ENCODE measurements around the gene ZNF385B.

ZNF385B gene

DNA sequence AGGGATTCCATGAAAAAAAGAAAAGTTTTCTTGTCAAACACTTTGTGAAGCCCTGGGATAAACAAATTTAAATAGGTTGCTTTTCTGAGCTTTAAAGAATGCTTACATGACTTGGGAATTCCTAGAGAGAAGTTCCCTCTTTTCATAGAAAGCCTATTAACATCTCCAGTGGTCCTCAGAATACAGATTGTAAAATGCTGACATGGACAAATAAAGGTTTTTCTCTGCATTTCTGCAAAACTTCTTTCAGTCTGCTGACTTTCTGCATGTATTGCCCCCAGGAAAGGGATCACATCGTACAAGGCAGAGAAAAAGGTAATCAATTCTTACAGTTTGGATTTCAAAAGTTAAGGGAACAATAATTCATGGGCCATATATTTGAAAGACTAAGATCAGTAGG lies 20.6 kb downstream of the ZNF385B start:
- Mint-ChIP-seq H3K27ac (no peak overlapping the region), H3K9me3 (no peaks in the 10 kb centered on the region), H3K4me3 (no peak overlapping the region), H3K4me1 (no peaks in the 10 kb centered on the region), H3K36me3 (no peaks in the 10 kb centered on the region), H3K27me3 (no peaks in the 10 kb centered on the region)
- DNase-seq (ENCODE audit: low spot score in 2 of 2): no peak
- ATAC-seq (ENCODE audit: low read depth): no peak

DNA sequence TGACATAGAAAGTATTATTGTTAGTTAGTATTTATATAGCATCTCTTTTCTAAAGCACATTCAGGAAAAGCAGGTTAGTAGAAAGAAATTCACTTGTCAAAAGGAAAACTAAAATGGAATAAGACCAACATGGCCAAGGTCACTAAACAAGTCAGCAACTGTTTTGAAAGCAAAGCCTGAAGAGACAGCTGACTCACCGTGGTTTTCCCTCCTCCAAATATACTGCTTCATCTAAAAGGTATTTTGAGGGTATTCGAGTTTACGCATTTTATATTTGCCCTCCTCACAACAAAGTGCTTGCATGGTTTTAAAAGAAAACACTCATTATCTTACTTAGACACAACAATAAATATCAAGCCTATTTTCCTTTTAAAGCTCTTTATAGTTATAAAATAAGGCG lies 24.0 kb downstream of the ZNF385B start:
- Mint-ChIP-seq H3K36me3 (no peaks in the 10 kb centered on the region), H3K27ac (no peak overlapping the region), H3K4me3 (no peak overlapping the region), H3K9me3 (no peaks in the 10 kb centered on the region), H3K4me1 (no peaks in the 10 kb centered on the region), H3K27me3 (no peaks in the 10 kb centered on the region)
- DNase-seq (ENCODE audit: low spot score in 2 of 2) (no peak), ATAC-seq (ENCODE audit: low read depth) (no peak)

DNA sequence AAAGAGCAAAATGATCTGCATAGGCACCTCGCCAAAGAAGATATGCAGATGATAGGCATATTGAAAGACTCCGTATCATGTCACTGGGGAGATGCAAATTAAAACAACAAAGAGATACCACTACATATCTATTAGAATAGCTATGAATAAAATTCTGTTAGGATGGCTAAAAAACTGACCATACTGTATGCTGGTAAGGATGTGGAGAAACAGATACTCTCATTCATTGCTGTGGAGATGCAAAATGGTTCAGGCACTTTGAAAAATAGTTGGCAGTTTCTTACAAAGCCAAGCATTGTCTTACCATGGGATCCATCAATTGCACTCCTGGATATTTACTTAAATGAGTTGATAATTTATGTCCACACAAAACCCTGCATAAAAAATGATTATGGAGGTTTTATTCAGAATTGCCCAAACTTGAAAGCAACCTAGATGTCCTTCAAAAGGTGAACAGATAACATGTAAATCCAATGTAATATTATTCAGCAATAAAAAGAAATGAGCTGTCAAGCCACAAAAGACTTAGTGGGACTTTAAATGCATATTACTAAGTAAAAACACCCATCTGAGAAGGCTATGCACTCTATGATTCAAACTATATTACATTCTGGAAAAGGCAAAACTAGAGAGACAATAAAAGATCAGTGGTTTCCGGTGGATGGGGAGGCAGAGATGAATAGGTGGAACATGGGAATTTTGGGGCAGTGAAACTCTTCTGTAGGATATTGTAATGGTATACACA lies 31.2 kb downstream of the ZNF385B start:
- no peak overlapping the region for H3K27ac Mint-ChIP-seq
- H3K4me3 Mint-ChIP-seq: no peak overlapping the region
- no peaks in the 10 kb centered on the region for H3K36me3 Mint-ChIP-seq
- H3K27me3 Mint-ChIP-seq: peaks cover 3% of the 10 kb centered on the region
- DNase-seq (ENCODE audit: low spot score in 2 of 2) (no peak), ATAC-seq (ENCODE audit: low read depth) (no peak)
- H3K9me3 Mint-ChIP-seq: no peaks in the 10 kb centered on the region
- no peaks in the 10 kb centered on the region for H3K4me1 Mint-ChIP-seq

DNA sequence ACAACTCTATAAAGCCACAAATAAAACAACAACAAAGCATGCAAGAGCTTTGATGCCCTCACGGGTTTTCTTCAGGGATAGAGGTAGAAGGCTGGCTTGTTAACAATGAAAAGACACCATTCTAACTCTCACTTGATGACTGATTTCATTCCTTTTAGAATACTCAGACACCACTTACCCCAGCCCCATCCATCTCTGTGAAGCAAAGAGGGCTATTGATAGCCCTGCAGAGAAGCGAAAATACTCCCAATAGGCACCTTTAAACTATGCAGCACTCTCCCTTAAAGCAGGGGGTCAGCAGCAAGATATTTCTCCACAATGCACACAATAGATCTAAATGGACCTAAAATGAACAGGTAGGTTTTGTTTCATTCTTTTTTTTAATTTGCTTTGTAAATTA lies 35.1 kb downstream of the ZNF385B start:
- Mint-ChIP-seq H3K4me1 (no peaks in the 10 kb centered on the region), H3K27me3 (peaks cover 4% of the 10 kb centered on the region), H3K9me3 (no peaks in the 10 kb centered on the region), H3K36me3 (no peaks in the 10 kb centered on the region), H3K4me3 (no peak overlapping the region), H3K27ac (no peak overlapping the region)
- ATAC-seq (ENCODE audit: low read depth): no peak
- no peak for DNase-seq (ENCODE audit: low spot score in 2 of 2)

DNA sequence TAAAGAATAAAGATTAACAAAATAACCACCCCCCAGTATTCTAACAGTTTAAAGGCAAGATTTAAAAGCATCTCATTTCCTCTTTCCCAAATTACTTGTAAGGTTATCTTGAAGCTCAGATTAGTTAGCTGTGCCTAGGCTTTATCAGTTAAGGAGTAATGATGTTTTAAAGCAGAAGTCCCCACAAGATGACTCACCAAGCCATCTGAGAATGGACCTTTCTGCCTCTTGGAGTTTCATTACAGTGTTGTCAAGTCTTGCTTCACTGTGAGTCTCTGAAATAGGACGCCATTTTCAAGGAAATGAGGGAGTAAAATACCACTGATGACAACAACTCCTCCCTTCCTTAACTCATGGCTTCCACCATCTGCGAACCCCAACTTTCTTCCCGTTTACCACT lies 35.9 kb downstream of the ZNF385B start:
- Mint-ChIP-seq H3K4me3 (no peak overlapping the region), H3K27ac (no peak overlapping the region), H3K4me1 (no peaks in the 10 kb centered on the region), H3K9me3 (no peaks in the 10 kb centered on the region), H3K36me3 (no peaks in the 10 kb centered on the region), H3K27me3 (peaks cover 4% of the 10 kb centered on the region)
- ATAC-seq (ENCODE audit: low read depth) (no peak), DNase-seq (ENCODE audit: low spot score in 2 of 2) (no peak)

DNA sequence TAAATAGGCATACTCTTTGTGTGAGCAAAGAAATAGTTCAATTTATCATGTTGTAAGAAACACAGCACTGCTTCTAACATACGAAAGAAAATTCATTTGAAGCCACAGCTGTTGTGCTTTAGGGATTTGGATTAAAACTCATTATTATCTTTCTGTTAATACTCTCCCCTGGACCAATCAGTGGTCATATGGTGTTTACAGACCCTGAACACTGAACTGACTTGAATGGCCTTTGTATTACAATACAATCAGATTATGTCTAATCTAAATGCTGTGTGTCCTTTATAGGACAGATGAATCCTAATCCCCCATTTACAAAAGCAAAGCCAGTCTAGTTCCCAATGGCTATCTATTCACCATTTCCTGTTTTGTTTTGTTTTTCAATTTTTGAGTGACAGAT lies 36.5 kb downstream of the ZNF385B start:
- no peak overlapping the region for H3K4me3 Mint-ChIP-seq
- H3K36me3 Mint-ChIP-seq: no peaks in the 10 kb centered on the region
- H3K27me3 Mint-ChIP-seq: peaks cover 4% of the 10 kb centered on the region
- no peak overlapping the region for H3K27ac Mint-ChIP-seq
- no peaks in the 10 kb centered on the region for H3K4me1 Mint-ChIP-seq
- no peak for DNase-seq (ENCODE audit: low spot score in 2 of 2)
- ATAC-seq (ENCODE audit: low read depth): no peak
- no peaks in the 10 kb centered on the region for H3K9me3 Mint-ChIP-seq

DNA sequence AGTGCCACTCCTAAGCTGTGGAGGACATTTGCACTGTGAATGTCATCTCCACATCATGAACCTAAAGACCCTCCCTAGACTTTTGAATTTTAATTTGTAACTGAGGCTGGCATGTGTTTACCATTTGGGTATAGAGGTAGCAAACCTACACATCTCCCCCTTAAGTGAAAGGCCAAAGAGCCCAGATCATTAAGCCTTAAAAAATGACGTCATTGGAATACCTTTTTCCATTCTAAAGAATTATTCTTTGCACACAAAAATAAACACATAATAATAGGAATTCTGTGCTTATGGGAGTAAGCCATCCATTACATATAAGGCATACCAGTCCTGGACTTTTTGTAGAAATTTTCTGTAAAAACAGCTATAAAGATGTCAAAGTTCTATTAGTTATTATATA lies 38.9 kb downstream of the ZNF385B start:
- no peak overlapping the region for H3K4me3 Mint-ChIP-seq
- no peaks in the 10 kb centered on the region for H3K36me3 Mint-ChIP-seq
- H3K9me3 Mint-ChIP-seq: no peaks in the 10 kb centered on the region
- peaks cover 8% of the 10 kb centered on the region for H3K27me3 Mint-ChIP-seq
- H3K4me1 Mint-ChIP-seq: peaks cover 3% of the 10 kb centered on the region
- no peak for ATAC-seq (ENCODE audit: low read depth)
- no peak overlapping the region for H3K27ac Mint-ChIP-seq
- no peak for DNase-seq (ENCODE audit: low spot score in 2 of 2)

DNA sequence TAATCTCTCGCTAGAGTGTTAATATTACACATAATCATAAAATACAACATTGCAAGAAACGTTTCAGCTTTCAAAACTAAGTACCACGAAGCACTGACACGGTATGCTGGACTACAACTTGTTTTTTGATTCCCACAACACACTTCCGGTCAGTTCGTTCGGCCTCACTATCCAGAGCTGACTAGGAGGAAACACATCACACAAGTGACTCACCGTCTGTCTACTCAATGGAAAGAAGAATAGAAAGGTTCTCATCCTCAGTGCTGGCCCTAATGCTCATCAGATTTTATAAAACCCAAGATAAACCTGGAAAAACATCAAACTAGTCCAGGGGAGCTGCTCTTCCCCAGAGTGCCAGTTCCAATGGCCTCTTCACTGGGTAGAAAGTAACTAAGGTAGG lies 42.9 kb downstream of the ZNF385B start:
- Mint-ChIP-seq H3K27me3 (peaks cover 4% of the 10 kb centered on the region), H3K4me3 (no peak overlapping the region), H3K9me3 (no peaks in the 10 kb centered on the region), H3K36me3 (no peaks in the 10 kb centered on the region), H3K4me1 (peaks cover 3% of the 10 kb centered on the region), H3K27ac (no peak overlapping the region)
- DNase-seq (ENCODE audit: low spot score in 2 of 2): no peak
- no peak for ATAC-seq (ENCODE audit: low read depth)

DNA sequence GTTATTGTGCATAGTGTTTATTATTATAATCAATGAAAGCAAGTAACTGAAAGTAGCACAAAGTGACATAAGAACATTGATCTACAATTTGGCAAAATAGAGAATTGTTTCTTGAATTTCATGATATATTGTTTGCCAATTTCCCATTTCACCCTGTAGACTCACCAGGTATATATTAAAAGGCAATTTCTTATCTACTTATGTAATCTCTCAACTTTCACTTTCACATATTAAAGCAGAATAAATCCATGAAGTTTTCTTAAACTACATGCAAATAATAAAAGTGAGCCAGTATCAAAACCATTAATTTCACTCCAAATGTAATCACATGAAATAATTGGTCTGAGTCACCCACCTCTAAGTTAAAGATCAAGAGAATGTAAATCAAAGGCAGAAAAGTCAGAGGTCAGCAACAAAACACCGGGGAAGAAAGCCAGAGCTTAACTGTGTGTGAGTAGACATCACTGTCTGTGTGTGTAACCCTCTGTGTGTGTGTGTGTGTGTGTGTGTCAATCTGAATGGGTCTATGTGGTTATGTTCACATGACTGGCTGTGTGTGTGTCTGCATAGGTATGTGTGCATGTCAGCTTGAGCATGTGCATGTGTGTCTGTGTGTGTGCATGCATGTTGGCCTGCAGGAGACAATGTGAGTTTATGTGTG lies 44.1 kb downstream of the ZNF385B start:
- no peak for DNase-seq (ENCODE audit: low spot score in 2 of 2)
- Mint-ChIP-seq H3K27me3 (peaks cover 4% of the 10 kb centered on the region), H3K27ac (no peak overlapping the region), H3K9me3 (no peaks in the 10 kb centered on the region), H3K36me3 (no peaks in the 10 kb centered on the region), H3K4me3 (no peak overlapping the region), H3K4me1 (peaks cover 3% of the 10 kb centered on the region)
- ATAC-seq (ENCODE audit: low read depth): no peak

DNA sequence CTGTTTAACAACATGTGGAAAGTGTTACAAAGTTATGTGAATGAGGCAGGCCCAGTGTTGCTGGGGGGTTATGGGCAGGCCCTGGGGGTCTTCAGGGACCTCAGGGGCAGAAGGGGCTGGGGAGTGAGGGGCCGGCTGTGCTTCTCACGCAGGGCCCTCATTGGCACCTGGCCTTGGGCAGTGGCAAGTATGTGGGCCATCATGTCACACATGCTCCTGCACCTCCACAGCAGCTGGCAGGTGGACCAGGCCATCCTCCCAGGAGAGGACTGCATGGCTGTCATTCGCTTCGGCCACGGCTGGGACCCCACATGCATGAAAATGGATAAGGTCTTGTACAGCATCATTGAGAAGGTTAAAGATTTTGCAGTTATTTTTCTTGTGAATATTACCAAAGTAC lies 47.4 kb downstream of the ZNF385B start:
- Mint-ChIP-seq H3K4me1 (peaks cover 3% of the 10 kb centered on the region), H3K4me3 (no peak overlapping the region), H3K9me3 (peaks cover 4% of the 10 kb centered on the region), H3K27me3 (peaks cover 4% of the 10 kb centered on the region), H3K36me3 (no peaks in the 10 kb centered on the region), H3K27ac (no peak overlapping the region)
- DNase-seq (ENCODE audit: low spot score in 2 of 2) (no peak), ATAC-seq (ENCODE audit: low read depth) (no peak)

DNA sequence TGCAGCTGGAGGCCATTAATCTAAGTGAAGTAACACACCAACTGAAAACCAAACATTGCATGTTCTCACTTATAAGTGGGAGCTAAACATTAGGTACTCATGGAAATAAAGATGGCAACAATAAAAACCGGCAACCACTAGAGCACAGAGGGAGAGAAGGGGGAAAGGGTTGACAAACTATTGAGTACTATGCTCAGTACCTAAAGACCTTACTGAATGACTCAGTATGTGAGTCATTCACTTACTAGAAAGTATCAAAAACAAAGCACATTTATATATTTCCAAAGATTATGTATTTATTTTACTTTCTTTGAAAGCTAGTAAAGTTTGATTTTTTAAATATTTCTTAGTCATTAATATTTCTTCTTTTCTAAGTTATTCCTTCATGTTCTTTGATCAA lies 48.9 kb downstream of the ZNF385B start:
- H3K27me3 Mint-ChIP-seq: no peaks in the 10 kb centered on the region
- H3K27ac Mint-ChIP-seq: no peak overlapping the region
- no peak overlapping the region for H3K4me3 Mint-ChIP-seq
- DNase-seq (ENCODE audit: low spot score in 2 of 2): no peak
- no peaks in the 10 kb centered on the region for H3K36me3 Mint-ChIP-seq
- no peak for ATAC-seq (ENCODE audit: low read depth)
- H3K9me3 Mint-ChIP-seq: peaks cover 4% of the 10 kb centered on the region
- H3K4me1 Mint-ChIP-seq: peaks cover under 1% of the 10 kb centered on the region

DNA sequence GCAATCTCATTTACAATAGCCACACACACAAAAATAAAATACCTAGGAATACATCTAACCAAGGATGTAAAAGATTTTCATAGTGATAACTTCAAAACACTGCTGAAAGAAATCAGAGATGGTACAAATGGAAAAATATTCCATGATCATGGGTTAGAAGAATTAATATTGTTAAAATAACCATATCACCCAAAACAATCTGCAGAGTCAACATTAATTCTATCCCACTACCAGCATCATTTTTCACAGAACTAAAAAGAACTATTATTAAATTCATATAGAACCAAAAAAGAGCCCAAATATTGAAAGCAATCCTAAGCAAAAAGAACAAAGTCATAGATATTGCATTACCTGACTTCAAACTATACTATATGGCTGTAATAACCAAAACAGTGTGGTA lies 50.4 kb downstream of the ZNF385B start:
- Mint-ChIP-seq H3K9me3 (peaks cover 4% of the 10 kb centered on the region), H3K27me3 (no peaks in the 10 kb centered on the region), H3K4me1 (no peaks in the 10 kb centered on the region), H3K27ac (no peak overlapping the region), H3K4me3 (no peak overlapping the region), H3K36me3 (no peaks in the 10 kb centered on the region)
- no peak for DNase-seq (ENCODE audit: low spot score in 2 of 2)
- ATAC-seq (ENCODE audit: low read depth): no peak

DNA sequence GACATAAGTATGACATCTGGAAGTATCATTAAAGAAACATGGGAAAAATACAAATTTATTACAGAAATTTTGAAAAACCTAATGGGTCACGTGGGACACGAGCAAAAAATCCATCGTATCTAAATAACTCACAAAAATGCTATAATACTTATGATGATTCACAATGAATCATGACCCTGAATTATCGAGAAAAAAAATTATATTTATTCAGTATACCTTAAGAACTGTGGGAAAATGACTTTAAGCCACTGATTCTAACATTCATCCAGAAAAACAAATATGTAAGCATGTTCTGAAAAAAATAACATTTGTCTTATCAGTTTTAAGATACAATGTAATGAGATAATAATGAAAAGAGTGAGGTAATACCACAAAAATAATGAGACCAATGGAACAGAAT lies 51.8 kb downstream of the ZNF385B start:
- Mint-ChIP-seq H3K9me3 (peaks cover 4% of the 10 kb centered on the region), H3K36me3 (no peaks in the 10 kb centered on the region), H3K4me1 (no peaks in the 10 kb centered on the region), H3K4me3 (no peak overlapping the region), H3K27ac (no peak overlapping the region), H3K27me3 (peaks cover 2% of the 10 kb centered on the region)
- ATAC-seq (ENCODE audit: low read depth) (no peak), DNase-seq (ENCODE audit: low spot score in 2 of 2) (no peak)

DNA sequence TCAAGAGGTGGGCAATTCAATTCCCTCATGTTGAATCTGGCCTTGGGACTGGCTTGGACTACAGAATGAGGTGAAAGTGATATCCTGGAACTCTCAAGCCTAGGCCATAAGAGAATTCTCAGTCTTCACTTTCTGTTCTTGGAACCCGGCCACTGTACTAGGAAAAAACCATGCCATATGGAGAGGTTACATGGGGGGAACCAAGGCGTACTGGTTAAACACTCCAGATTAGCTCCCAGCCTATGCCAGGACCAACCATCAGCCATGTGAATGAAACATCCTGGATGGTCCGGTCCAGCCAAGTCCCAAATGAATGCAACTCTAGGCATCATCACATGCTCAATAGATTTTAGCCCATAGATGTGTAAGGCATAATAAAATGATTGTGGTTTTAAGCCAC lies 56.4 kb downstream of the ZNF385B start:
- Mint-ChIP-seq H3K27ac (no peak overlapping the region), H3K4me3 (no peak overlapping the region), H3K4me1 (no peaks in the 10 kb centered on the region), H3K9me3 (no peaks in the 10 kb centered on the region), H3K27me3 (peaks cover 4% of the 10 kb centered on the region), H3K36me3 (no peaks in the 10 kb centered on the region)
- no peak for DNase-seq (ENCODE audit: low spot score in 2 of 2)
- ATAC-seq (ENCODE audit: low read depth): no peak

DNA sequence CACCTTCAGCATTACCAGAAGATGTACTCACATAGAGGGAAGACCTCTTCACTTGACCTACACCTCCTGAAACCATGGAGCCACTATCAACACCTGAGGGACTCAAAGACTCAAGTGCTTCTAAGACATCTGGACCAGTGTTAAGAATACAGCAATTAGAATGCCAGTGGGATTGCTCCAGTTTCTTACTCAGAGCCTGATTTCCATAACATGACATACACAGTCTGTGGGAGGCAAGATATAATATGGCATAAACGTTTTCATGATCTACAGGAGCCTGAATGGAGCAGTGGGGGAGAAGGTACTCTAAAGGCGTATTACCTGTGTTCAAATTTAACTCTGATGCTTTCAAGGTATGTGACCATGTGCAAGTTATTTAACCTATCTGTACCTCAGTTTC lies 57.2 kb downstream of the ZNF385B start:
- Mint-ChIP-seq H3K4me3 (no peak overlapping the region), H3K27ac (no peak overlapping the region), H3K36me3 (no peaks in the 10 kb centered on the region), H3K4me1 (no peaks in the 10 kb centered on the region), H3K27me3 (peaks cover 4% of the 10 kb centered on the region), H3K9me3 (no peaks in the 10 kb centered on the region)
- no peak for ATAC-seq (ENCODE audit: low read depth)
- DNase-seq (ENCODE audit: low spot score in 2 of 2): no peak
